NCI-H2196 (cell line): ENCODE data around the gene GSTA3.
"Not testable (repeated sequence)": the region's sequence is repeated elsewhere in the genome, so short reads cannot be mapped to it uniquely, and the experiment has no call there.

Experiments
- DNase-seq: peaks from one replicate; lab custom pipeline; 2025; ENCODE audit not compliant: unreplicated experiment; lab: John Stamatoyannopoulos, UW

Gene GSTA3

GRCh38 chr6:52914516-52914915 is 5.0 kb upstream of the GSTA3 start:
- DNase-seq: no peak

GRCh38 chr6:52910091-52910490 is 593 bp upstream of the GSTA3 start:
- no peak for DNase-seq

- DNase-seq: no peak
Measured at GRCh38 chr6:52909131-52909530, 367 bp downstream of the GSTA3 start.

GRCh38 chr6:52908526-52908925 is 972 bp downstream of the GSTA3 start:
- DNase-seq: no peak

GRCh38 chr6:52904562-52905279 is 4.8 kb downstream of the GSTA3 start:
- no peak for DNase-seq

GRCh38 chr6:52900536-52900935 is 9.0 kb downstream of the GSTA3 start:
- DNase-seq: no peak

GRCh38 chr6:52895790-52896189 is 13.7 kb downstream of the GSTA3 start:
- DNase-seq: not testable (repeated sequence)

- no peak for DNase-seq
Measured at GRCh38 chr6:52894285-52894684, 15.2 kb downstream of the GSTA3 start.

- no peak for DNase-seq
Measured at GRCh38 chr6:52893803-52894202, 15.7 kb downstream of the GSTA3 start.

GRCh38 chr6:52893221-52893620 is 16.3 kb downstream of the GSTA3 start:
- no peak for DNase-seq

- DNase-seq: no peak
Measured at GRCh38 chr6:52890018-52890417, 19.5 kb downstream of the GSTA3 start.

- DNase-seq: no peak
Measured at GRCh38 chr6:52887910-52888524, 21.5 kb downstream of the GSTA3 start.

- DNase-seq: peak; percentile 64
Measured at GRCh38 chr6:52881996-52882841, 27.3 kb downstream of the GSTA3 start.

- DNase-seq: no peak
Measured at GRCh38 chr6:52881662-52881995, 27.9 kb downstream of the GSTA3 start.

- DNase-seq: no peak
Measured at GRCh38 chr6:52877786-52878185, 31.7 kb downstream of the GSTA3 start.

GRCh38 chr6:52877168-52877567 is 32.3 kb downstream of the GSTA3 start:
- DNase-seq: no peak

GRCh38 chr6:52876056-52876787 is 33.3 kb downstream of the GSTA3 start:
- DNase-seq: no peak

- no peak for DNase-seq
Measured at GRCh38 chr6:52872031-52872430, 37.5 kb downstream of the GSTA3 start.

- DNase-seq: no peak
Measured at GRCh38 chr6:52871621-52872020, 37.9 kb downstream of the GSTA3 start.

GRCh38 chr6:52870335-52871091 is 39.0 kb downstream of the GSTA3 start:
- not testable (repeated sequence) for DNase-seq

- not testable (repeated sequence) for DNase-seq
Measured at GRCh38 chr6:52868899-52869298, 40.6 kb downstream of the GSTA3 start.
